ENCODE measurements around the gene SACS. TPM values are rescaled to one million over a fixed set of nuclear protein-coding genes. Genes with fewer than 3 reads are reported as not detected.

Gene SACS
- total RNA-seq, 1 donor from 2014 or later: 7.0 TPM

DNA sequence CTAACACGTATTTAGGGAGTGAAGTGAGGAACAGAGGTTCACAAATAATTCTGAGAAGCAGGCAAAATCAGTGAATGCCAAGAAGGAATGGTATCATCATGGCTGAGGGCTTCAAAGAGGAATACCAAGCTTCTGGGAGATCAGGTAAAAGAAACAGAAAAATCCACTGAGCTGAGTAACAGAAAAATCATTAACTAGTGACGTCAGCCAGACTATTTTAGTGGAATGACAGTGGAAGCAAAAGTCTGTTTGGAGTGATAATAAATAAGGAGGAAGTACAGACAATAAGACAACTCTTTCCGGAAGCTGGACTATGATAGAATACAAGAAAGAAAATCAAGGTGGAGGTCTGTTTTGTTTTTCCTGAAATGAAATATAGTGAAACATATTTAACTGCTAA is 83.5 kb downstream of the SACS start:
- ATAC-seq: no peak
- H3K4me3 ChIP-seq: no peak overlapping the region
- intact Hi-C loops (cut with DNase I): no loop called here
- no peak overlapping the region for H3K27ac ChIP-seq
- no peaks in the 10 kb centered on the region for H3K4me1 ChIP-seq
- peaks cover 7% of the 10 kb centered on the region for H3K36me3 ChIP-seq
- TF ChIP-seq, protein P1, sequence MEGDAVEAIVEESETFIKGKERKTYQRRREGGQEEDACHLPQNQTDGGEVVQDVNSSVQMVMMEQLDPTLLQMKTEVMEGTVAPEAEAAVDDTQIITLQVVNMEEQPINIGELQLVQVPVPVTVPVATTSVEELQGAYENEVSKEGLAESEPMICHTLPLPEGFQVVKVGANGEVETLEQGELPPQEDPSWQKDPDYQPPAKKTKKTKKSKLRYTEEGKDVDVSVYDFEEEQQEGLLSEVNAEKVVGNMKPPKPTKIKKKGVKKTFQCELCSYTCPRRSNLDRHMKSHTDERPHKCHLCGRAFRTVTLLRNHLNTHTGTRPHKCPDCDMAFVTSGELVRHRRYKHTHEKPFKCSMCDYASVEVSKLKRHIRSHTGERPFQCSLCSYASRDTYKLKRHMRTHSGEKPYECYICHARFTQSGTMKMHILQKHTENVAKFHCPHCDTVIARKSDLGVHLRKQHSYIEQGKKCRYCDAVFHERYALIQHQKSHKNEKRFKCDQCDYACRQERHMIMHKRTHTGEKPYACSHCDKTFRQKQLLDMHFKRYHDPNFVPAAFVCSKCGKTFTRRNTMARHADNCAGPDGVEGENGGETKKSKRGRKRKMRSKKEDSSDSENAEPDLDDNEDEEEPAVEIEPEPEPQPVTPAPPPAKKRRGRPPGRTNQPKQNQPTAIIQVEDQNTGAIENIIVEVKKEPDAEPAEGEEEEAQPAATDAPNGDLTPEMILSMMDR (IDR thresholded peaks at IDR 0.05): no peak
- no peaks in the 10 kb centered on the region for H3K27me3 ChIP-seq
- H3K9me3 ChIP-seq: no peaks in the 10 kb centered on the region
- DNase-seq: no peak

DNA sequence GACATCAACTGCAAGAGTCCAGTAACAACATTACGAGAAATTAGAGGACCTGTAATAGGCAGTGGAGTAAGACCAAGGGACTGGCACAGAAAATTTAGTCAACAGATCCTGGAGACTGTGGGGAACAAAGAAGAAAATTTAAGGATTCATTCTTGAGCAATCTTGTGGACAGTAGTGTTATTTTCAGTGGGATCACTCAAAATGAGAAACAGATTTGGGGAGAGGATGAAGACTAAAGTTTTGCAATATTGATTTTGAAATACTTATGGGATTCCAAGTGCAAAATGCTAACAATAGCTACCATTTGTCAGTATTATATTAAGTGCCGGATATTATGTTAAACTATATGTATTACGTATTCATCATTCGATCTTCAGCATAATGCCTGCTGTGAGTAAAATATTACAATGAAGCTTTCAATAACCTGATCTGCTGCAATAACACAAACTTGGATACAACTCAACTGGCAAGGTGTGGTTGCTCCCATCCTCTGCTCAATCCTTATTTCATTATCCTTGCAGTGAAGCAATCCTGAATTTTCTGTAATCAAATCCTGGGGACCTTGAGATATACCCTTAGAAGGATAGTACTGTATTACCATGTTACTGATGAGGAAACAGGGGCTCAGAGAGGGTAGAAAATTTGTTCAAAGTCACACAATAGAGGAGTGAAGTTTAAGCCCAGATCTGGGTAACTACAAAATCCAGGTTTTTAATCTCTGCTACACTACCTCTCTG is 84.2 kb downstream of the SACS start:
- peaks cover 4% of the 10 kb centered on the region for H3K36me3 ChIP-seq
- TF ChIP-seq, protein P1 (IDR thresholded peaks at IDR 0.05): no peak
- no peaks in the 10 kb centered on the region for H3K27me3 ChIP-seq
- H3K4me3 ChIP-seq: no peak overlapping the region
- intact Hi-C loops (cut with DNase I): no loop called here
- H3K4me1 ChIP-seq: no peaks in the 10 kb centered on the region
- no peak overlapping the region for H3K27ac ChIP-seq
- no peak for DNase-seq
- no peak for ATAC-seq
- H3K9me3 ChIP-seq: no peaks in the 10 kb centered on the region

DNA sequence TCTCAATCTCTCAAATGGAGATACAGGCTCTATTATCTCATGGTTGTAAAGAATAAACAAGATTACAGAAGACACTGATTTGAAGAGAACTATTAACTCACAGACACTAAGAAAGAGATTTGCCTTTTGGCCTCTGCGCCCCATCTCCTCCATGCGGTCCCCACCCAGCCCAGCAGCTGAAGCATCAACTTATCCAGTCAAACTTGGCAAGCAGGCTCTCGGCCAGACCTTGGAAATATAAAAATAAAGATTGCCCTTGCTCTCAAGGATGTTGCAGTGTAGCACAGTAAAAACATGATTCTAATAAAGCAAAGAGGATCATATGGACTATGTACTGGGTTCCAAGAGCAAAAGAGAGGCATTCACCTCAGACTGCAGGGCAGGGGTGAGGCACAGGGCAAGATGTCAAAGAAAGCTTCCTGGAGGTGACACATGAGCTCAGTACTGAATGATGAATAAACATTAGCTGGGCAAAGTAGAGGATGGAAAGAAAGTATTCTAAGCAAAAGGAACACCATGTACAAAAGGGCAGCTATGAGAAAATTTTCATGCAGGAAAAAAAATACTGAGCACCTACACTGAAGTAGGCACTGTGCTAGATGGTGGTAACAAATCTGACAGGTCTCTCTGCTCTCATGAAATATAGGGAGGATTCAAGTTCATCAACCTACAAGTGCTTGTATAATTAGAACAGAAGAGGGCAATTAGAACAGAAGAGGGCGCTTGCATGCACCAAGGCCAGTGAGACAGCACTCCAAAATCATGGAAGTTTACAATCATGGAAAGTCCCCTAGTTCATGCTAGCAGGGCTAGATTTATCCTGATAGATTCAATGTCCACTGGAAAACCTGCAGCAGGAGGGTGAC is 85.0 kb downstream of the SACS start:
- intact Hi-C loops (cut with DNase I): no loop called here
- no peak overlapping the region for H3K27ac ChIP-seq
- H3K36me3 ChIP-seq: peaks cover 4% of the 10 kb centered on the region
- no peak for DNase-seq
- TF ChIP-seq, protein P1 (IDR thresholded peaks at IDR 0.05): no peak
- ATAC-seq: no peak
- no peaks in the 10 kb centered on the region for H3K4me1 ChIP-seq
- H3K27me3 ChIP-seq: no peaks in the 10 kb centered on the region
- H3K4me3 ChIP-seq: no peak overlapping the region
- no peaks in the 10 kb centered on the region for H3K9me3 ChIP-seq

DNA sequence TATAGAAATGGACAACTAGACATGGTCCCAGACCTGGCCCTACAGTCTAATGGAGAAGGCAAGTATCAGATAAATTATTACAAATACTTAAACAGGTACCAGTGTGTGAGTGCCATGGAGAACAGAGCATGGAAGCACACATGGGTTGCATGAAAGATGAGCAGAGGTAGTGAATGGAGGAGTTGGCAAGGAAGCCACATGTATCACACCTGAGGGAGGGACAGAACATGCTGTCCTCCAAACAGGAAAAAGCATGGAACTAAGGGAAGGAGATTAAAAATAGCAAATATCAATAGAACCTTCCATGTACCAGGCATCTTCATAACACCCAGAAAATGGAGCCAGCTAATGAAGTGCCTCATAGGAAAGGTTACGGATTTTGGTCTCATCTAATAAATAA is 85.9 kb downstream of the SACS start:
- TF ChIP-seq, protein P1 (IDR thresholded peaks at IDR 0.05): no peak
- Histone ChIP-seq H3K27ac (no peak overlapping the region), H3K4me1 (no peaks in the 10 kb centered on the region), H3K9me3 (no peaks in the 10 kb centered on the region), H3K4me3 (no peak overlapping the region), H3K27me3 (no peaks in the 10 kb centered on the region), H3K36me3 (peaks cover 4% of the 10 kb centered on the region)
- intact Hi-C loops (cut with DNase I): no loop called here
- ATAC-seq (no peak), DNase-seq (no peak)

DNA sequence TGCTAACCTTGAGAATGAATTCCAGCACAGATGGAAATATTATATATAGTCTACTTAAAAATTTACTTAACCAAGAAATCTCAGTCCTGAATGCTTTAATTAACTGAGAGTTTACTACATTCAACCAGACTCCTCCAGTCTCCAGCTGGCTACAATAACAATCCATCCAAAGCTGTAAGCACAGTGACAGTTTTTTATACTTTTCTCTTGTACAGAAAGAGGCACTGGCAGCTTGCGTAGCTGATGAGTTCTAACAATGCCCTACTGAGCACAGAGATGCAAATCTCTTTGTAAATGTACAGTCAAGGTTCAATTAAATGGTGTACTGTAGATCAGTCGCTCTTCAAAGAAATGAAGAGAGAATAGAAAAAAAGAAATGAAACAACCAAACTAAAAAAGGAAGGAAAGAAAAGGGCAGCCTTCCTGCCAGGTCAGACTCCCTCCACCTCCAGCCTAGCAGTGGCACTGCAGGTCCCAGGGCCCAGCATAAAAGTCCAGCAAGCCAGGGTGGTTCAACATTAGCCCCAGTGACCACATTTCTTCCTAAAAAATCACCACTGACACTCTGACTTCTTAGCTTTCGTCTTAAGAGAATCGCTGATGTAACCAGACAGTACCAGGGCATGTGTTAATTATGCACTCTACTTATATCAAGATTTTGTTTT is 88.4 kb downstream of the SACS start:
- H3K4me3 ChIP-seq: no peak overlapping the region
- H3K9me3 ChIP-seq: no peaks in the 10 kb centered on the region
- intact Hi-C loops (cut with DNase I): no loop called here
- H3K4me1 ChIP-seq: no peaks in the 10 kb centered on the region
- TF ChIP-seq, protein P1 (IDR thresholded peaks at IDR 0.05): no peak
- DNase-seq: no peak
- H3K27ac ChIP-seq: no peak overlapping the region
- no peaks in the 10 kb centered on the region for H3K27me3 ChIP-seq
- peaks cover 16% of the 10 kb centered on the region for H3K36me3 ChIP-seq
- ATAC-seq: no peak
